ENCODE data around the gene SRGAP3. TPM values are rescaled to one million over a fixed set of nuclear protein-coding genes. Genes with fewer than 3 reads are reported as not detected.

SRGAP3 gene
- total RNA-seq, 1 experiment from 2014 or later: 17.9 TPM

DNA sequence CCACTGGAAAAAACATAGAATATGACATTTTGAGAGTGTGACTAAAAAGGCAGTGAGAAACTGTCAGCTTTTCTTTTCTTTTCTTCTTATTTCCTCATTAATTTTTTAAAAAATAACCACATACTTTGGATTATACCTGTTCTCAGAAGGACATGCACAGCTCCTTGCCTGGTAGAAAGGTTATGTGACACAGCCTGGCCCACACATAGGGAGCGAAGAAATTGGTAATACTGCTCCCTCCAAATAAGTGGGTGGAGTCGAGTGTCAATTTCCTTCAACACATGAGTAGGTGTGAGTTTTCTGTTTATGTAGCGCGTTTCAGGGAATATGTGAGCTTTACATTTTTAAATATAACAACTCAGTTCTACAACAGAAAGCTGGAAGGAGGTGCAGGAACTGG lies 257.2 kb downstream of the SRGAP3 start:
- Mint-ChIP-seq H3K27me3 (ENCODE audit: low read depth) (no peaks in the 10 kb centered on the region), H3K36me3 (no peaks in the 10 kb centered on the region), H3K4me3 (no peak overlapping the region), H3K9me3 (no peaks in the 10 kb centered on the region), H3K27ac (no peak overlapping the region), H3K4me1 (peaks cover 15% of the 10 kb centered on the region)
- ChIA-PET CTCF (interaction anchor here (1.9 to 2.0 kb wide), 2 partner anchors 22 to 310 kb away, joined by 4 to 13 read pairs; no protein-coding TSS in a partner anchor), POLR2A (no interaction called here)
- TF ChIP-seq GABPB1 (CRISPR knock-in tag; IDR thresholded peaks at IDR 0.05): no peak
- no peak for TF ChIP-seq PRDM15 (CRISPR knock-in tag; IDR thresholded peaks at IDR 0.05)
- DNase-seq (ENCODE audit: low spot score) (no peak), ATAC-seq (no peak)

DNA sequence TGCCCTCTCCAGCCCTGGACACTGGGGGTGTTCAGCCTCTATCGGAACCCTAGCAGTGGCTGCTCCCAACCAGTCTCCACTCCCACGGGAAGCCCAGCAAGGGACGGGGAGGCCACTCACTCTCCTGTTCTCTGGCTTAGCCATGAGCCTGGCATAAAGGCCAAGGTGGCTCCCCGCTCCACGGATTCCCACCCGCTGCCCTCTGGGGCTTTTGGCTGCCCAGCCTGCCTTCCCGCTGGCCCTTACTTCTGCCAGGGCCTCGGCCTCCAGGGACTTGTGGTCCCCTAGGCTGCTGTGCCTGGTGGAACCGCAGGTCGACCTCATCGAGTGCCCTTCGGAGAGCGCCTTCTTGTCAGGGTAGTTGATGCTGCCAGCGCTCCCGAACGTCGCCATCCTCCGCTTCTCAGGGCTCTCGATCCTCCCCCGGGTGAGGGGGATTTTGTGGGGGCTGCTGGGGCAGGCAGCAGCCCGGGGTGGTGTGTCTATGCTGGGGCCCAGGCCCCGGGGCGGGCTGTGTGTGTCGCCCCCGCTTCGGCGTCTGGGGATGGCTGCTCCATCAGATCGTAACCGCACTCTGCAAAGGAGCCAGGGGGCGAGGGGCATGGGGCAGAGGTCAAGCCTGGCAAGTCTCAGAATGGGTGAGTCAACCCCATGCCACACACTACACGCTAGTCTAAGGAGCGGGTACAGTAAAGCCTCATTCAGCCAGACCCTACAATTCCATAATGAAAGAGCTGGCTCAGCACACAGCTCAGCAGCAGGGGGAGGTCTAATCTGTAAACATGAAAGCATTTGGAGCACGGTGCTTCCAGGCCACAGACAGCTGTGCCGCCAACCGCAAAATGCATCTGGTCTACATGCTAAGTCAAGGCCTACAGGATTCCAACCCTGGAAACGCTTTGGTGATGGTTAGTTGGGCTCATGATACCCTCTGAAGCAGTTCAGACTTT lies 258.9 kb downstream of the SRGAP3 start:
- Mint-ChIP-seq H3K9me3 (no peaks in the 10 kb centered on the region), H3K36me3 (no peaks in the 10 kb centered on the region), H3K4me3 (no peak overlapping the region), H3K27ac (no peak overlapping the region), H3K4me1 (peaks cover 15% of the 10 kb centered on the region), H3K27me3 (ENCODE audit: low read depth) (no peaks in the 10 kb centered on the region)
- POLR2A ChIA-PET: no interaction called here
- DNase-seq (ENCODE audit: low spot score): no peak
- no peak for ATAC-seq
- CTCF ChIA-PET: interaction anchor here (2.0 to 5.8 kb wide), 3 partner anchors 15 to 312 kb away, joined by 13 to 92 read pairs (median 37); no protein-coding TSS in a partner anchor
- TF ChIP-seq TEAD1 (CRISPR knock-in tag; IDR thresholded peaks at IDR 0.05) (no peak), RORB (CRISPR knock-in tag; IDR thresholded peaks at IDR 0.05) (no peak), HMGA2 (CRISPR knock-in tag; IDR thresholded peaks at IDR 0.05) (no peak), TEAD4 (CRISPR knock-in tag; IDR thresholded peaks at IDR 0.05) (no peak), ZNF512 (CRISPR knock-in tag; IDR thresholded peaks at IDR 0.05; ENCODE audit: borderline replicate concordance) (no peak), GTF2I (CRISPR knock-in tag; conservative IDR thresholded peaks at IDR 0.05) (no peak), ARID4B (CRISPR knock-in tag; IDR thresholded peaks at IDR 0.05; ENCODE audit: borderline replicate concordance) (no peak)
- TF ChIP-seq, protein P1, sequence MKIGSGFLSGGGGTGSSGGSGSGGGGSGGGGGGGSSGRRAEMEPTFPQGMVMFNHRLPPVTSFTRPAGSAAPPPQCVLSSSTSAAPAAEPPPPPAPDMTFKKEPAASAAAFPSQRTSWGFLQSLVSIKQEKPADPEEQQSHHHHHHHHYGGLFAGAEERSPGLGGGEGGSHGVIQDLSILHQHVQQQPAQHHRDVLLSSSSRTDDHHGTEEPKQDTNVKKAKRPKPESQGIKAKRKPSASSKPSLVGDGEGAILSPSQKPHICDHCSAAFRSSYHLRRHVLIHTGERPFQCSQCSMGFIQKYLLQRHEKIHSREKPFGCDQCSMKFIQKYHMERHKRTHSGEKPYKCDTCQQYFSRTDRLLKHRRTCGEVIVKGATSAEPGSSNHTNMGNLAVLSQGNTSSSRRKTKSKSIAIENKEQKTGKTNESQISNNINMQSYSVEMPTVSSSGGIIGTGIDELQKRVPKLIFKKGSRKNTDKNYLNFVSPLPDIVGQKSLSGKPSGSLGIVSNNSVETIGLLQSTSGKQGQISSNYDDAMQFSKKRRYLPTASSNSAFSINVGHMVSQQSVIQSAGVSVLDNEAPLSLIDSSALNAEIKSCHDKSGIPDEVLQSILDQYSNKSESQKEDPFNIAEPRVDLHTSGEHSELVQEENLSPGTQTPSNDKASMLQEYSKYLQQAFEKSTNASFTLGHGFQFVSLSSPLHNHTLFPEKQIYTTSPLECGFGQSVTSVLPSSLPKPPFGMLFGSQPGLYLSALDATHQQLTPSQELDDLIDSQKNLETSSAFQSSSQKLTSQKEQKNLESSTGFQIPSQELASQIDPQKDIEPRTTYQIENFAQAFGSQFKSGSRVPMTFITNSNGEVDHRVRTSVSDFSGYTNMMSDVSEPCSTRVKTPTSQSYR (CRISPR knock-in tag; IDR thresholded peaks at IDR 0.05): no peak
- TF ChIP-seq, protein P2, sequence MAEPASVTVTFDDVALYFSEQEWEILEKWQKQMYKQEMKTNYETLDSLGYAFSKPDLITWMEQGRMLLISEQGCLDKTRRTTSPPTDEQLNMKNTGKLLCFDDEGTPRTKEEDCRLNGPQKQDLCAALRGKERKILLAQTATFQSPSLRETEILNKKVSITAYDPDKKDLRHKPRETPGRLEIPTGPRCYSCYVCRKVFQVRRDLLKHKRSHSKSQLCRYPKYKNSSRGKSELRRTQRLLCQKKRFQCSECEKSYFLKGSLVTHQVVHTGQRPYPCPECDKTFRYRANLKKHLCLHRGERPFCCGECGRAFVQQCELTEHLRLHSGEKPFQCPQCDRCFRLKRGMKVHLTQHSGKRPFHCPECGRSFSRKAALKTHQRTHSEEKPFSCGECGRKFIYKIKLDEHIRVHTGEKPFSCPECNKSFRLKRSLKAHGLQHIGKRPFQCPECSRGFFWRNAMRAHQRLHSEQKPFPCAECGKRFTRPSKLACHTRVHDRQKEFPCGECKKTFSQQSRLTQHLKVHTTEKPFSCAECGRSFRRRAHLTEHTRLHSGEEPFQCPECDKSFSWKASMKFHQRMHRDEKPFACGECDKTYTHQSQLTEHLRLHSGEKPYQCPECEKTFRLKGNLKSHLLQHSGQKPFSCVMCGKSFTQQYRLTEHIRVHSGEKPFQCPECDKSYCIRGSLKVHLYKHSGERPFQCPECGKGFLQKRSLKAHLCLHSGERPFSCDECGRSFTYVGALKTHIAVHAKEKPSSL (CRISPR knock-in tag; conservative IDR thresholded peaks at IDR 0.05): no peak
- TF ChIP-seq, protein P3, sequence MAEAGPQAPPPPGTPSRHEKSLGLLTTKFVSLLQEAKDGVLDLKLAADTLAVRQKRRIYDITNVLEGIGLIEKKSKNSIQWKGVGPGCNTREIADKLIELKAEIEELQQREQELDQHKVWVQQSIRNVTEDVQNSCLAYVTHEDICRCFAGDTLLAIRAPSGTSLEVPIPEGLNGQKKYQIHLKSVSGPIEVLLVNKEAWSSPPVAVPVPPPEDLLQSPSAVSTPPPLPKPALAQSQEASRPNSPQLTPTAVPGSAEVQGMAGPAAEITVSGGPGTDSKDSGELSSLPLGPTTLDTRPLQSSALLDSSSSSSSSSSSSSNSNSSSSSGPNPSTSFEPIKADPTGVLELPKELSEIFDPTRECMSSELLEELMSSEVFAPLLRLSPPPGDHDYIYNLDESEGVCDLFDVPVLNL (CRISPR knock-in tag; IDR thresholded peaks at IDR 0.05; ENCODE audit: borderline replicate concordance, low read depth): no peak
- TF ChIP-seq, protein P4, sequence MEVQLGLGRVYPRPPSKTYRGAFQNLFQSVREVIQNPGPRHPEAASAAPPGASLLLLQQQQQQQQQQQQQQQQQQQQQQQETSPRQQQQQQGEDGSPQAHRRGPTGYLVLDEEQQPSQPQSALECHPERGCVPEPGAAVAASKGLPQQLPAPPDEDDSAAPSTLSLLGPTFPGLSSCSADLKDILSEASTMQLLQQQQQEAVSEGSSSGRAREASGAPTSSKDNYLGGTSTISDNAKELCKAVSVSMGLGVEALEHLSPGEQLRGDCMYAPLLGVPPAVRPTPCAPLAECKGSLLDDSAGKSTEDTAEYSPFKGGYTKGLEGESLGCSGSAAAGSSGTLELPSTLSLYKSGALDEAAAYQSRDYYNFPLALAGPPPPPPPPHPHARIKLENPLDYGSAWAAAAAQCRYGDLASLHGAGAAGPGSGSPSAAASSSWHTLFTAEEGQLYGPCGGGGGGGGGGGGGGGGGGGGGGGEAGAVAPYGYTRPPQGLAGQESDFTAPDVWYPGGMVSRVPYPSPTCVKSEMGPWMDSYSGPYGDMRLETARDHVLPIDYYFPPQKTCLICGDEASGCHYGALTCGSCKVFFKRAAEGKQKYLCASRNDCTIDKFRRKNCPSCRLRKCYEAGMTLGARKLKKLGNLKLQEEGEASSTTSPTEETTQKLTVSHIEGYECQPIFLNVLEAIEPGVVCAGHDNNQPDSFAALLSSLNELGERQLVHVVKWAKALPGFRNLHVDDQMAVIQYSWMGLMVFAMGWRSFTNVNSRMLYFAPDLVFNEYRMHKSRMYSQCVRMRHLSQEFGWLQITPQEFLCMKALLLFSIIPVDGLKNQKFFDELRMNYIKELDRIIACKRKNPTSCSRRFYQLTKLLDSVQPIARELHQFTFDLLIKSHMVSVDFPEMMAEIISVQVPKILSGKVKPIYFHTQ (CRISPR knock-in tag; IDR thresholded peaks at IDR 0.05): no peak

All from WTC11 (cell line).